Activated naive CD4-positive, alpha-beta T cell treated with anti-CD3 and anti-CD28 coated beads for 36 hours (primary cell): ENCODE data around the gene PRSS58. TPM values are rescaled to one million over a fixed set of nuclear protein-coding genes. Genes with fewer than 3 reads are reported as not detected.

Source experiments
- total RNA-seq, 2 experiments: library from RNA; stranded (reverse); gene quantifications; one replicate each; pipeline ENCODE4 v1.2.3, GENCODE V29; 2021

PRSS58 gene
- total RNA-seq, 2 experiments from 2014 or later: not detected

Other genes starting within 250 kb of the PRSS58 start
- gene MGAM2, start 146.3 kb downstream of the PRSS58 start, total RNA-seq: not detected